ENCODE results near the gene FAAP20.

FAAP20 gene

DNA sequence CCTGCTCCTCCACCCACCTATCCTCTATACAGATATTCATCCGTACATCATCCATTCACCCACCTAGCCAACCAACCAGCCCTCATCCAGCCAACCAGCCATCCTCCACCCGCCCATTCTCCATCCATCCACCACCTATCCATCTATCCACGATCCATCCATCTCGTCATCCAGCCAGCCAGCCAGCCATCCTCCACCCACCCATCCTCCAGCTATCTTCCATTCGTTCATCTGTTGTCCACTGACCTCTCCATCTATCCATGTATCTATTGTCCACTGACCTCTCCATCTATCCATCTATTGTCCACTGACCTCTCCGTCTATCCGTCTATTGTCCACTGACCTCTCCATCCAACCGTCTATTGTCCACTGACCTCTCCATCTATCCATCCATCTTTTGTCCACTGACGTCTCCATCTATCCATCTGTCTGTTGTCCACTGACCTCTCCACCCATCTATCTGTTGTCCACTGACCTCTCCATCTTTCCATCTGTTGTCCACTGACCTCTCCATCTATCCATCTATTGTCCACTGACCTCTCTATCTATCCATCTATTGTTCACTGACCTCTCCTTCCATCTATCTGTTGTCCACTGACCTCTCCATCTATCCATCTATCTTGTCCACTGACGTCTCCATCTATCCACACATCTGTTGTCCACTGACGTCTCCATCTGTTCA, 47.6 kb downstream of the FAAP20 start:
- no peak overlapping the region for H3K4me3 ChIP-seq (ENCODE audit: low read depth, low read length)
- TF ChIP-seq, protein P1, sequence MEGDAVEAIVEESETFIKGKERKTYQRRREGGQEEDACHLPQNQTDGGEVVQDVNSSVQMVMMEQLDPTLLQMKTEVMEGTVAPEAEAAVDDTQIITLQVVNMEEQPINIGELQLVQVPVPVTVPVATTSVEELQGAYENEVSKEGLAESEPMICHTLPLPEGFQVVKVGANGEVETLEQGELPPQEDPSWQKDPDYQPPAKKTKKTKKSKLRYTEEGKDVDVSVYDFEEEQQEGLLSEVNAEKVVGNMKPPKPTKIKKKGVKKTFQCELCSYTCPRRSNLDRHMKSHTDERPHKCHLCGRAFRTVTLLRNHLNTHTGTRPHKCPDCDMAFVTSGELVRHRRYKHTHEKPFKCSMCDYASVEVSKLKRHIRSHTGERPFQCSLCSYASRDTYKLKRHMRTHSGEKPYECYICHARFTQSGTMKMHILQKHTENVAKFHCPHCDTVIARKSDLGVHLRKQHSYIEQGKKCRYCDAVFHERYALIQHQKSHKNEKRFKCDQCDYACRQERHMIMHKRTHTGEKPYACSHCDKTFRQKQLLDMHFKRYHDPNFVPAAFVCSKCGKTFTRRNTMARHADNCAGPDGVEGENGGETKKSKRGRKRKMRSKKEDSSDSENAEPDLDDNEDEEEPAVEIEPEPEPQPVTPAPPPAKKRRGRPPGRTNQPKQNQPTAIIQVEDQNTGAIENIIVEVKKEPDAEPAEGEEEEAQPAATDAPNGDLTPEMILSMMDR (IDR thresholded peaks at IDR 0.05; ENCODE audit: low read depth, low read length, missing control alignments), result no peak
- DNase-seq (ENCODE audit: low read depth), result no peak

DNA sequence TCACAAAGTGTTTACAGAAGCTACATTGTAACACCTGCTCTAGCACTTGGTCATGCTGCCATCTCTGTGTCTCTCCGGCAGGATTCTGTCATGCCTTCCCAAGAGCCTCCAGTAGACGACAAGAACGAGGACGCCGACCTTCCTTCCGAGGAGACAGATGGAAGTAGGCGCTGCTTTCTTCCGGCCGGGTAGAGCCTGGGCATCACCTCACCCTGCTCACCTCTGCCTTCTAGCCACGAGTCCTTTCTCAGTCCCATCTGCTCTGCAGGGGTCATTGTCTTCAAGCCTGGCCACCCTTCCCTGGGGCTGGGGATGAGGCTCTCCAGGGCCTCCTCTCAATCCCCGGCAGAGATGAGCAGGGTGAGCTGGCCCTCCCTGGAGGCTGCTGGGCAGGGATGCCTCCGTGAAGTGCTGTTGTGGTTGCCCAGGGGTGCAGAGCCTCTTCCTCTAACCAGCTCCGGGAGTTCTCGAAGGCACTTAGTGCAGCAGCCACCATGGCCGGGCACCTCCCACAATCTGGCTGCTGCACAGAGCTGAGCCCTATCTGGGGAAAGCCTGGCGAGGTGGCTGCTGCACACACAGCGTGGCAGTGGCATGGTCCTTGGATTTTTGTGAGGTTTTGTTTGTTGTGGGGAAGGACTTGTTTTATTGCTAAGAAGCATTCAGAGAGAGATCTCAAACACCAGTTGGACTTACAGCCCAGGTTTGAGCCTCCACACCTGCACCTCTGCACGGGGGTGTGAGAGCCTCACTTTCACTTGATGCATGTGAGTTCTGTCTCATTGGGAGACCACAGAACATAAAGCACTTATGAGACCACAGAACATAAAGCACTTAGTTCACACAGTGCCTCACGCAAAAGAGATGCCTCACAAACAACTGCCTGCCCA, 48.4 kb downstream of the FAAP20 start:
- TF ChIP-seq, protein P1 (IDR thresholded peaks at IDR 0.05; ENCODE audit: low read depth, low read length, missing control alignments), result no peak
- DNase-seq (ENCODE audit: low read depth), result no peak
- no peak overlapping the region for H3K4me3 ChIP-seq (ENCODE audit: low read depth, low read length)

DNA sequence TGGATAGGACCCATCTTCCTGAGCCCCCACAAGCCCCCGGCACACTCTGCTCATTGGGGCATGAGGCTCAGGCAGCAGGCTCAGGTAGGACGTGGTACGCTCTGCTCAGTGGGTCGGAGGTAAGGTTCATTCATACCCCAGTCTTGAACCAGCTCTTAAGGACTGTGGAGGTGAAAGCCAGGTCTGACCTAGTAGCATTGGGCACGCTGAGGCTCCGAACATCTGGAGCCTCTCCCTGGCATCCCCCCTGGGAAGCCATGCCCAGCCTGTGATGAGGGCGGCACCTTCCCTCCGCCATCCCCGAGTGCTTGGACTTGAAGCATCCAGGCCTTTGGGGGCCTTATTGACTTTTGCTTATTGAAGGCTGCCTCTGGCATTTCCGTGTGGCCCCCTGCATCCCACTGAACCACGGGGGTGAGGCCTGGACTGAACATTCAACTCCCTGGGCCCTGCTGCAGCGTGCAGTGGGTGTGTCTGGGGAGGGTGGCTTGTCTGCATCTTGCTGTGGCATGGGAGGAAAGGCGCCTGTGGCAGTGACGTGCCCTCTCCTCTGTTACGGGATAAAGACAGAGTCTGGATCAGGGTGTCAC, 50.0 kb downstream of the FAAP20 start:
- no peak for DNase-seq (ENCODE audit: low read depth)
- TF ChIP-seq, protein P1 (IDR thresholded peaks at IDR 0.05; ENCODE audit: low read depth, low read length, missing control alignments), result no peak
- H3K4me3 ChIP-seq (ENCODE audit: low read depth, low read length), result no peak overlapping the region

DNA sequence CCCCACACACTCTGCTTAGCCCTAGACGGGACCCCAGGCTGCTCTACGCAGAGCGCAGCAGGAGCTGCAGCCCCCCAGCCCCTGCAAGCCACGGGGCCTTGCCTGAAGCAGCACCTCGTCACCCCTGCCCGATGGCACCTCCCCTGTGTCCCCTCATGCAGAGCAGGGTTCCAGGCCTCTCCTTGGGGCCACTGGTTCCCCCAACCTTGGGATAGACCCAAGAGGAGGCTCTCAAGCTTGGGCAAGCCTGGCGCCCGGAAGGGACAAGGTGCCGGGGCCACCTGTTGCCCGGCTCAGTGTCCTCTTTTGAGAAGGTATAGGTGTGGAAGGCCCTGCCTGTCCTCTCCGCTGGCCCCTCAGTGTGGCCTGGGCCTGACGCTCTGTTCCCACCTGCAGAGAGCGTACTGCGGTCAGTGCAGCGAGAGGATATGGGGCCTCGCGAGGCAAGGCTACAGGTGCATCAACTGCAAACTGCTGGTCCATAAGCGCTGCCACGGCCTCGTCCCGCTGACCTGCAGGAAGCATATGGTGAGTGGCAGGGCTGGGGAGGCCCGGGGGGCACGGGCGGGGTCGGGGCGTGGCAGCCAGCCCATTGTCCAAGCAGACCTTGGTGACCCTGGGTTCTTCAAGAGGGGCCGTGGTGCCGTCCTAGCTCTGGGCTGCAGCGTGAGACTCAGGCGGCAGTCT, 50.6 kb downstream of the FAAP20 start:
- no peak for DNase-seq (ENCODE audit: low read depth)
- no peak overlapping the region for H3K4me3 ChIP-seq (ENCODE audit: low read depth, low read length)
- TF ChIP-seq, protein P1 (IDR thresholded peaks at IDR 0.05; ENCODE audit: low read depth, low read length, missing control alignments), result no peak

DNA sequence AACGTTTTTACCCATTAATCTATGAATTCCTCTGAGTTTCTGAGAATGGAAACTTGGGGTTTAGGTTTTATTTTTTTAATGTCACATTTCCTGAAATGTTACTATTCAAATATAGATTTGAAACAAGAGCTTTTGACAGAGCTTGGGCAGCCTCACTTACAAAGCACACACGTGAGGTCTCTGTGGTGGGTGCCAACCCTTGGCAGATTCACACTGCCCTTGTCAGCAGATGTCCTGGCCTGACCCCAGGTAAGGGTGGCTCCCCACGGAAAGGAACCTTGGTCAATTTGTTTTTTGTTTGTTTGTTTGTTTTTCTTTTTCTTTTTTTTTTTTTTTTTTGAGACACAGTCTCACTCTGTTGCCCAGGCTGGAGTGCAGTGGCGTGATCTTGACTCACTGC, 53.5 kb downstream of the FAAP20 start:
- H3K4me3 ChIP-seq (ENCODE audit: low read depth, low read length), result no peak overlapping the region
- no peak for DNase-seq (ENCODE audit: low read depth)
- TF ChIP-seq, protein P1 (IDR thresholded peaks at IDR 0.05; ENCODE audit: low read depth, low read length, missing control alignments), result no peak

Data from GM12864 (cell line).